ENCODE data around the gene DTNBP1.

Gene DTNBP1

DNA sequence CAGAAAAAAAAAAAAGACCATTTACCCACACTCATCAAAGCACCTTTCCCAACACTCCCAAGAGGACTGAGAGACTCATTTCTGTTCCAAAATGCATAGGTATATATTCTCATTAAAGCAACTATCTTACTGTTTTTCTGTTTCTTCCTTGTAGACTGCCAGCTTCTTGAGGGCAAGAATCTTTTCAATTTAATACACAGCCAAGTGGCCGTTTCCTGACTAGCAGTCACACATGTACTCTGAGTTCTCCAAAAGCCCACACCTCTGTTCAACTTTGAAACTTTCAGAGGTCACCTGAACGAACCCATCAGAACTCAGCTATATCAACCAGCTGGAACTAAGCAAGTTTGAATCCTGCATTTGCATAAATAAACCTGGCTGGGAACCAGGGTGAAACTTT, 92.7 kb downstream of the DTNBP1 start:
- Histone ChIP-seq H3K27me3 (ENCODE audit: control insufficient read depth in 1 of 2, insufficient read depth in 2 of 2, low read length in 2 of 2) (no peaks in the 10 kb centered on the region), H3K9me3 (ENCODE audit: low read length) (no peaks in the 10 kb centered on the region), H3K4me3 (ENCODE audit: low read depth in 1 of 2, low read length in 2 of 2) (no peak overlapping the region), H3K4me1 (ENCODE audit: insufficient read depth, low read length) (no peaks in the 10 kb centered on the region), H3K27ac (ENCODE audit: low read depth, low read length) (no peak overlapping the region), H3K9ac (ENCODE audit: low read length) (no peak overlapping the region), H3K36me3 (ENCODE audit: insufficient read depth, low read length) (no peaks in the 10 kb centered on the region)

GRCh38 chr6:15569035-15569995, 93.5 kb downstream of the DTNBP1 start:
- H3K36me3 ChIP-seq (ENCODE audit: insufficient read depth, low read length) = no peaks in the 10 kb centered on the region
- H3K4me1 ChIP-seq (ENCODE audit: insufficient read depth, low read length) = no peaks in the 10 kb centered on the region
- H3K27ac ChIP-seq (ENCODE audit: low read depth, low read length) = no peak overlapping the region
- H3K27me3 ChIP-seq (ENCODE audit: control insufficient read depth in 1 of 2, insufficient read depth in 2 of 2, low read length in 2 of 2) = no peaks in the 10 kb centered on the region
- H3K9me3 ChIP-seq (ENCODE audit: low read length) = no peaks in the 10 kb centered on the region
- no peak overlapping the region for H3K4me3 ChIP-seq (ENCODE audit: low read depth in 1 of 2, low read length in 2 of 2)
- H3K9ac ChIP-seq (ENCODE audit: low read length) = no peak overlapping the region

DNA sequence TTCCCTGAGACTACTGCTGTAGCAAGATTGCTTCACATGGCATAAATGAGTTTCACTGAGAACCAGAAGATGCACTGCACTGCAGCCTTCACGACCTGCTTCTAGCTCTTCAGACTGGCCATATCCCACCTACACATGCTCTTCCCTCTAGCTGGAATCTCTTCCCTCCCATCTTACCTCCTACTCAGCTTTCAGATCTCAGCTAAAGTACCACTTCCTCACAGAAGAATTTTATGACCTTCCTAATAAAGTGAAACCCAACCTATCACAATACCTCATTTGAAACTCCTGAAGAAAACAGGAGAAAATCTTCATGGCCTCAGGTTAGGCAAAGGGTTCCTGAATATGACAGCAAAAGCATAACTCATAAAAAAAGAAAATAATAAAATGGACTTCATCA, 99.9 kb downstream of the DTNBP1 start:
- Histone ChIP-seq H3K9me3 (ENCODE audit: low read length) (no peaks in the 10 kb centered on the region), H3K27me3 (ENCODE audit: control insufficient read depth in 1 of 2, insufficient read depth in 2 of 2, low read length in 2 of 2) (no peaks in the 10 kb centered on the region), H3K27ac (ENCODE audit: low read depth, low read length) (no peak overlapping the region), H3K4me1 (ENCODE audit: insufficient read depth, low read length) (no peaks in the 10 kb centered on the region), H3K4me3 (ENCODE audit: low read depth in 1 of 2, low read length in 2 of 2) (no peak overlapping the region), H3K36me3 (ENCODE audit: insufficient read depth, low read length) (no peaks in the 10 kb centered on the region), H3K9ac (ENCODE audit: low read length) (no peak overlapping the region)

DNA sequence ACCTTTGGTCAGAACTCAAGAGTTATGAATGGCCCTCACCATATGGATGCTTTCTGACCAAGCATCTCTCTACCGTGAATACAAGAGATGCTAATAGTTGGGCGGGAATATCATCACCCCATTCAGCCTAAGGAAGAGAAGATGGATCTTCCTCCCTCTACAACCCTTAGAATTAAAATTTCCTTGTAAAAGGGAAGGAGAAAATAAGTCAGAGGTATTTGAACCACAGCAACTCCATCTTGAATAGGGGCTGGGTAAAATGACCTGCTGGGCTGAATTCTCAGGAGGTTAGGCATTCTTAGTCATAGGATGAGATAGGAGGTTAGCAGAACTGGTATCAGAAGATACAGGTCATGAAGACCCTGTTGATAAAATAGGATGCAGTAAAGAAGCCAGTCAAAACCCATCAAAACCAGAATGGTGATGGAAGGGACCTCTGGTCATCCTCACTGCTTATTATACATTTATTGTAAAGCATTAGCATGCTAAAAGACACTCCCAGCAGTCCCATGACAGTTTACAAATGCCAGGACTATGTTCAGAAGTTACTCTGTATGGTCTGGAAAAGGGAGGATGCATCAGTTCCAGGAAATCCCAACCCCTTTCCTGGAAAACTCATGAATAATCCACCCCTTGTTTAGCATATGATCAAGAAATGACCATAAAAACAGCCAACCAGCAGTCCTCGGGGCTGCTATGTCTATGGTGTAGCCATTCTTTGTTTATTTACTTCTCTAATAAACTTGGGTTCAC, 101.2 kb downstream of the DTNBP1 start:
- H3K9me3 ChIP-seq (ENCODE audit: low read length) = no peaks in the 10 kb centered on the region
- no peaks in the 10 kb centered on the region for H3K4me1 ChIP-seq (ENCODE audit: insufficient read depth, low read length)
- no peaks in the 10 kb centered on the region for H3K36me3 ChIP-seq (ENCODE audit: insufficient read depth, low read length)
- no peak overlapping the region for H3K9ac ChIP-seq (ENCODE audit: low read length)
- H3K27me3 ChIP-seq (ENCODE audit: control insufficient read depth in 1 of 2, insufficient read depth in 2 of 2, low read length in 2 of 2) = no peaks in the 10 kb centered on the region
- no peak overlapping the region for H3K4me3 ChIP-seq (ENCODE audit: low read depth in 1 of 2, low read length in 2 of 2)
- no peak overlapping the region for H3K27ac ChIP-seq (ENCODE audit: low read depth, low read length)

- Histone ChIP-seq H3K27ac (ENCODE audit: low read depth, low read length) (no peak overlapping the region), H3K27me3 (ENCODE audit: control insufficient read depth in 1 of 2, insufficient read depth in 2 of 2, low read length in 2 of 2) (no peaks in the 10 kb centered on the region), H3K36me3 (ENCODE audit: insufficient read depth, low read length) (no peaks in the 10 kb centered on the region), H3K4me3 (ENCODE audit: low read depth in 1 of 2, low read length in 2 of 2) (no peak overlapping the region), H3K9ac (ENCODE audit: low read length) (no peak overlapping the region), H3K4me1 (ENCODE audit: insufficient read depth, low read length) (no peaks in the 10 kb centered on the region), H3K9me3 (ENCODE audit: low read length) (no peaks in the 10 kb centered on the region)
These were observed 102.1 kb downstream of the DTNBP1 start for GRCh38 chr6:15560713-15561112.

DNA sequence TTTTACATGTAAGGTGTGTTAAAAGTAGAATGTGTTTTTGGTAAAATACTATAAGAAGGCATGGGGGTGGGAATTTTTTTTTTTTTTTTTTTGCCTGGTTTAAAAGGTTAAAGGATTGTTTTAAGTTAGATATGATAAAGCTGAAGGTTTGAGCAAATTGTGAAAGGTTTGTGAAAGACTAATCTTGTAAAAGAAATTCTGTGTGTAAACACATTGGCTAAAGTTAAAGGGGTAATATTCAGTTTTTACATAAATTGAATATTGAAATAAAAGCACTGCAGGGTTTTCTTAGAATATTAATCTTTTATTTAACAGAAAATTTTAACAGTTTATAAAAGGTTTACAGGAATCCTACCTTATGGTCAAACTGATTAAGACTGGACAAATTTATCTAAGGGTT, 105.7 kb downstream of the DTNBP1 start:
- H3K27me3 ChIP-seq (ENCODE audit: control insufficient read depth in 1 of 2, insufficient read depth in 2 of 2, low read length in 2 of 2) = no peaks in the 10 kb centered on the region
- no peak overlapping the region for H3K27ac ChIP-seq (ENCODE audit: low read depth, low read length)
- no peaks in the 10 kb centered on the region for H3K36me3 ChIP-seq (ENCODE audit: insufficient read depth, low read length)
- H3K4me3 ChIP-seq (ENCODE audit: low read depth in 1 of 2, low read length in 2 of 2) = no peak overlapping the region
- no peaks in the 10 kb centered on the region for H3K9me3 ChIP-seq (ENCODE audit: low read length)
- no peak overlapping the region for H3K9ac ChIP-seq (ENCODE audit: low read length)
- H3K4me1 ChIP-seq (ENCODE audit: insufficient read depth, low read length) = peaks cover 2% of the 10 kb centered on the region

- Histone ChIP-seq H3K27ac (ENCODE audit: low read depth, low read length) (no peak overlapping the region), H3K36me3 (ENCODE audit: insufficient read depth, low read length) (no peaks in the 10 kb centered on the region), H3K9ac (ENCODE audit: low read length) (no peak overlapping the region), H3K4me1 (ENCODE audit: insufficient read depth, low read length) (peaks cover 7% of the 10 kb centered on the region), H3K4me3 (ENCODE audit: low read depth in 1 of 2, low read length in 2 of 2) (no peak overlapping the region), H3K9me3 (ENCODE audit: low read length) (no peaks in the 10 kb centered on the region), H3K27me3 (ENCODE audit: control insufficient read depth in 1 of 2, insufficient read depth in 2 of 2, low read length in 2 of 2) (no peaks in the 10 kb centered on the region)
These were observed 106.1 kb downstream of the DTNBP1 start for GRCh38 chr6:15556711-15557110.

DNA sequence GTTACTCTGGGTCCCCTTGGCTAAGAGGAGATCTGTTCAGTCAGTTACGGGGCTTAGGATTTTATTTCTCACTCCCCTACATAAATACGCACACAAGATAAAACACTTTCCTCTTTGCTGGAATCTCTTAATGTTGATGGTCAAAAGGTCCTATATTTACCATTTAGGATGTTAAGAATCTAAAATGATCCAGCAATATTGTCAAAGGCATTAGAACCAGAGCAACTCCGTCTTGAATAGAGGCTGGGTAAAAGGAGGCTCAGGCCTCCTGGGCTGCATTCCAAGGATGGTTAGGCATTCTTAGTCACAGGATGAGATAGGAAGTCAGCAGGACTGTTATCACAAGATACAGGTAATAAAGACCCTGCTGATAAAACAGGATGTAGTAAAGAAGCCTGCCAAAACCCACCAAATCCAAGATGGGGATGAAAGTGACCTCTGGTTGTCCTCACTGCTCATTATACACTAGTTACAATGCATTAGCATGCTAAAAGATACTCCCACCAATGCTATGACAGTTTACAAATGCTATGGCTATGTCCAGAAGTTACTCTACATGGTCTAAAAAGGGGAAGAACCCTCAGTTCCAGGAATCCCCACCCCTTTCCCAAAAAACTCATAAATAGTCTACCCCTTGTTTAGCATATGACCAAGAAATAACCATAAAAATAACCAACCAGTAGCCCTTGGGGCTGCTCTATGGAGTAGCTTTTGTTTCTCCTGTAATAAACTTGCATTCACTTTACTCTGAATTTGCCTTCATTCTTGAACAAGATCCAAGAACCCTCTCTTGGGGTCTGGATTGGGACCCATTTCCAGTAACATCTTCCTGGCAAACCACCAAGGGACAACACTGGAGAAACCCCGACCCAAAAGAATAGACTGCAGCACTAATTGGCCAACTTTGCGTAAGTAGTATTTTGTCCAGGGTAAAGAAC, 107.5 kb downstream of the DTNBP1 start:
- H3K9me3 ChIP-seq (ENCODE audit: low read length) = no peaks in the 10 kb centered on the region
- no peaks in the 10 kb centered on the region for H3K36me3 ChIP-seq (ENCODE audit: insufficient read depth, low read length)
- peaks cover 9% of the 10 kb centered on the region for H3K4me1 ChIP-seq (ENCODE audit: insufficient read depth, low read length)
- H3K9ac ChIP-seq (ENCODE audit: low read length) = no peak overlapping the region
- no peaks in the 10 kb centered on the region for H3K27me3 ChIP-seq (ENCODE audit: control insufficient read depth in 1 of 2, insufficient read depth in 2 of 2, low read length in 2 of 2)
- no peak overlapping the region for H3K27ac ChIP-seq (ENCODE audit: low read depth, low read length)
- H3K4me3 ChIP-seq (ENCODE audit: low read depth in 1 of 2, low read length in 2 of 2) = no peak overlapping the region

DNA sequence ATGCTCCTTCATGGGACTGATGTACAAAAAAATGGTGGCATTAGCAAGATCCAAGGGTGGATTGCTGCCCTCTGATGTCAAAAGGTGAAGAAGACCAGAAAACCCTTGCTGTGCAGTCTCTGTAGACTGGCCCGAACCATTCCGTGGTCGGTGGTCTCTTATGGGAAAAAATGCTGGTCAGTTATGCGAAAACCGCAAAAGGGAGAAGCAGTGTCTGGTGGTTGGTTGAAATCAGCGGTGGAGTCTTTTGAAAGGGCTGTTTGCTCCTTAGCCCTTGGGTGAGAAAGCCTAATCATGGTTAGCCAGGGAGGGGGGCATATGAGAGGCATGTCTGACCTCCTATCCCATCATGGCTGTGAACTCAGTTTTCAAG, 108.1 kb downstream of the DTNBP1 start:
- no peaks in the 10 kb centered on the region for H3K36me3 ChIP-seq (ENCODE audit: insufficient read depth, low read length)
- H3K9me3 ChIP-seq (ENCODE audit: low read length) = no peaks in the 10 kb centered on the region
- H3K27ac ChIP-seq (ENCODE audit: low read depth, low read length) = no peak overlapping the region
- H3K9ac ChIP-seq (ENCODE audit: low read length) = no peak overlapping the region
- H3K4me3 ChIP-seq (ENCODE audit: low read depth in 1 of 2, low read length in 2 of 2) = no peak overlapping the region
- no peaks in the 10 kb centered on the region for H3K27me3 ChIP-seq (ENCODE audit: control insufficient read depth in 1 of 2, insufficient read depth in 2 of 2, low read length in 2 of 2)
- peaks cover 9% of the 10 kb centered on the region for H3K4me1 ChIP-seq (ENCODE audit: insufficient read depth, low read length)

DNA sequence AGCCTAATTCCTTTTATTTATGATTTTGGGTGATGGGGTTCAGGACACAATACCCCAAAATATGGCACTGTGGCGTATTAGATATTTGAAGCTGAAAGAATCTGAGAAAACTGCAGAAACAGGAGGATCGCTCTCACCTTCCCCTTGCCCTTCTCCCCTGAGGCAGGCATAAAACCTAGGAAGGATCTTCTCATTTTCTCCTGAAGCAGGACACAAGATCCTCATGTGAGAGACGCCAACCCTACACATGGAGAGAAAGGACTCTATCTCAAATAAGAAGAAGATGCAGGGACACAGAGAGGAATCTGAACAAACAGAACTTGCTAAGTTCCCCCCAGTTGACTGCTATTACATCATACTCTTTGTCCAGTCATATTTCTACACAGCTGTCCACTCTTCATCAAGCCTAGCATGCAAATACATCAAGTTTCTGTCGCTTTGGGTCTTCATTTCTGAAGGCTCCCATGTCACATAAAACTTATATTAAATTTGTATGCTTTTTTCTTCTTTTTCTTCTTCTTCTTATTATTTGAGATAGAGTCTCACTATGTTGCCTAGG, 109.0 kb downstream of the DTNBP1 start:
- H3K4me1 ChIP-seq (ENCODE audit: insufficient read depth, low read length) = peaks cover 9% of the 10 kb centered on the region
- H3K9me3 ChIP-seq (ENCODE audit: low read length) = no peaks in the 10 kb centered on the region
- no peak overlapping the region for H3K9ac ChIP-seq (ENCODE audit: low read length)
- H3K27ac ChIP-seq (ENCODE audit: low read depth, low read length) = no peak overlapping the region
- H3K36me3 ChIP-seq (ENCODE audit: insufficient read depth, low read length) = no peaks in the 10 kb centered on the region
- H3K27me3 ChIP-seq (ENCODE audit: control insufficient read depth in 1 of 2, insufficient read depth in 2 of 2, low read length in 2 of 2) = no peaks in the 10 kb centered on the region
- no peak overlapping the region for H3K4me3 ChIP-seq (ENCODE audit: low read depth in 1 of 2, low read length in 2 of 2)

DNA sequence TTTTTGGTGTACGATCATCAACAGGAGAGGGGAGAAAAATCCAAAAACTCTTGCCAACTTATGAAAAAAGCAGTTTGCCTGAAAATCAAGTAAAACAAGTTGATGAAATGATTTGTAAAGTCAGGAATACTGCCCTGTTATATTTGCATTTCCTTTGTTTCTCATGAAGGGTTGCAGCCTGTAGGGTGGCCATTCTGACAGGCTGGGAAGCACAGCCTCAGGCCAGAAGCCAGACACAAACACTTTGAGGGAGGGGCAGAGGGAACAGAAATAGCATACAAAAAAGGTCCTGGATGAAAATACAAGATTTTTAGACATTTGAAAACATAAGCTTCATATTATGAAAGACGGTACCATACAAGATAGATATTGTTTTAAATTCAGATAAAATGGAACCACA, 109.8 kb downstream of the DTNBP1 start:
- Histone ChIP-seq H3K4me1 (ENCODE audit: insufficient read depth, low read length) (peaks cover 9% of the 10 kb centered on the region), H3K4me3 (ENCODE audit: low read depth in 1 of 2, low read length in 2 of 2) (no peak overlapping the region), H3K9ac (ENCODE audit: low read length) (no peak overlapping the region), H3K36me3 (ENCODE audit: insufficient read depth, low read length) (no peaks in the 10 kb centered on the region), H3K9me3 (ENCODE audit: low read length) (no peaks in the 10 kb centered on the region), H3K27ac (ENCODE audit: low read depth, low read length) (no peak overlapping the region), H3K27me3 (ENCODE audit: control insufficient read depth in 1 of 2, insufficient read depth in 2 of 2, low read length in 2 of 2) (no peaks in the 10 kb centered on the region)
